Measurements from ENCODE around the gene SOST. TPM values are rescaled to one million over a fixed set of nuclear protein-coding genes. Genes with fewer than 3 reads are reported as not detected.

The SOST gene
- total and polyA plus RNA-seq, 2 donors from 2014 or later = 0.09 to 15.1 TPM

GRCh38 chr17:43754947-43755346 lies 3.6 kb downstream of the SOST start:
- Histone ChIP-seq H3K4me3 (ENCODE audit: low read length in 3 of 3) (no peak overlapping the region), H3K27ac (ENCODE audit: low read depth in 2 of 2, low read length in 2 of 2) (no peak overlapping the region), H3K36me3 (ENCODE audit: control insufficient read depth in 2 of 3, insufficient read depth in 3 of 3, low read length in 3 of 3) (no peaks in the 10 kb centered on the region), H3K9ac (ENCODE audit: low read length in 3 of 3) (no peak overlapping the region), H3K27me3 (ENCODE audit: control insufficient read depth, insufficient read depth, low read length) (no peaks in the 10 kb centered on the region), H3K4me1 (ENCODE audit: control insufficient read depth in 2 of 3, insufficient read depth in 2 of 3, low read depth in 1 of 3, low read length in 3 of 3) (peaks cover 0 to 6% (median 2%) of the 10 kb centered on the region in 3 donors), H3K9me3 (ENCODE audit: control insufficient read depth in 2 of 3, insufficient read depth in 1 of 3, low read length in 3 of 3) (no peaks in the 10 kb centered on the region)
- FAIRE-seq (no peak), DNase-seq (peak in 1 of 5 donors; percentile 68)
- TF ChIP-seq CTCF (IDR thresholded peaks at IDR 0.05; ENCODE audit: borderline replicate concordance, extremely low read depth, insufficient read depth) = no peak
- intact Hi-C loops (cut with DNase I) = loop anchor here (5.0 kb wide), 1 partner anchor 58 kb away; no protein-coding TSS in a partner anchor

- FAIRE-seq (no peak), DNase-seq (no peak)
- Histone ChIP-seq H3K9me3 (ENCODE audit: control insufficient read depth in 2 of 3, insufficient read depth in 1 of 3, low read length in 3 of 3) (no peaks in the 10 kb centered on the region), H3K4me3 (ENCODE audit: low read length in 3 of 3) (no peak overlapping the region), H3K27me3 (ENCODE audit: control insufficient read depth, insufficient read depth, low read length) (no peaks in the 10 kb centered on the region), H3K27ac (ENCODE audit: low read depth in 2 of 2, low read length in 2 of 2) (no peak overlapping the region), H3K36me3 (ENCODE audit: control insufficient read depth in 2 of 3, insufficient read depth in 3 of 3, low read length in 3 of 3) (no peaks in the 10 kb centered on the region), H3K4me1 (ENCODE audit: control insufficient read depth in 2 of 3, insufficient read depth in 2 of 3, low read depth in 1 of 3, low read length in 3 of 3) (peaks cover 0 to 6% (median 2%) of the 10 kb centered on the region in 3 donors), H3K9ac (ENCODE audit: low read length in 3 of 3) (no peak overlapping the region)
- intact Hi-C loops (cut with DNase I) = no loop called here
- no peak for TF ChIP-seq CTCF (IDR thresholded peaks at IDR 0.05; ENCODE audit: borderline replicate concordance, extremely low read depth, insufficient read depth)
Measured at GRCh38 chr17:43753493-43754129, 5.0 kb downstream of the SOST start.

GRCh38 chr17:43750153-43750552 lies 8.4 kb downstream of the SOST start:
- H3K36me3 ChIP-seq (ENCODE audit: control insufficient read depth in 2 of 3, insufficient read depth in 3 of 3, low read length in 3 of 3) = no peaks in the 10 kb centered on the region
- no peak overlapping the region for H3K27ac ChIP-seq (ENCODE audit: low read depth in 2 of 2, low read length in 2 of 2)
- H3K4me1 ChIP-seq (ENCODE audit: control insufficient read depth in 2 of 3, insufficient read depth in 2 of 3, low read depth in 1 of 3, low read length in 3 of 3) = peaks cover 0 to 2% (median 2%) of the 10 kb centered on the region in 3 donors
- no peak overlapping the region for H3K4me3 ChIP-seq (ENCODE audit: low read length in 3 of 3)
- no peaks in the 10 kb centered on the region for H3K27me3 ChIP-seq (ENCODE audit: control insufficient read depth, insufficient read depth, low read length)
- DNase-seq = peak in 1 of 5 donors; percentile 18
- no peak for FAIRE-seq
- no peaks in the 10 kb centered on the region for H3K9me3 ChIP-seq (ENCODE audit: control insufficient read depth in 2 of 3, insufficient read depth in 1 of 3, low read length in 3 of 3)
- H3K9ac ChIP-seq (ENCODE audit: low read length in 3 of 3) = no peak overlapping the region
- TF ChIP-seq CTCF (IDR thresholded peaks at IDR 0.05; ENCODE audit: borderline replicate concordance, extremely low read depth, insufficient read depth) = no peak
- intact Hi-C loops (cut with DNase I) = no loop called here

All from kidney (tissue), 14 donors.